Activated T-cell treated with anti-CD3 and anti-CD28 coated beads, Interleukin-2, amount 50 U/mL, for 1 hour (primary cell): ENCODE measurements around the gene HS3ST5.
"Not testable (repeated sequence)": the region's sequence is repeated elsewhere in the genome, so short reads cannot be mapped to it uniquely, and the experiment has no call there.

Experiments
- DNase-seq: peaks from one replicate; pipeline ENCODE4 v3.0.0-alpha.2; 2020

The HS3ST5 gene

DNA sequence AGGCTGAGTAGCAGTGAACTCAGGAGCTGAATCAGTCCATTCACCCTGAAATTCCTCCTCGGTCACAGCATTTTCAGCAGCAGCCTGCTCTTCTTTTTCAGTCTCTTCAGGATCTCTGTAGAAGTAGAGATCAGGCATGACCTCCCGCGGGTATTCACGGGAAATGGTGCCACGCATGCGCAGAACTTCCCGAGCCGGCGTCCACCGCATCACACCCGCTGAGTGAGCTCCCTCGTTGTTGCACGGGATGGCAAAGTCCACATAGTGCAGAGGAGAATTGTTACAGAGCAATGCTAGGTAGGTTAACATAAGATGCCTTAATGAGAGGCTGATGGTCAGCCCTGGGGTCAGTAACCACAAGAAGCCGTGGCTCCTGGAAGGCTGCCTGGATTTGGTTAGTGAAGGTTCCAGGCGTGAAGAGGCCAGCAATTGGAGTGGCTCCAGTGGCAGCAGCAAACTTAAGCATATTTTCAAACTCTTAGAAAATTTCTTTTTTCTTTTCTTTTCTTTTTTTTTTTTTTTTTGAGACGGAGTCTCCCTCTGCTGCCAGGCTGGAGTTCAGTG lies 258.4 kb downstream of the HS3ST5 start:
- DNase-seq: no peak

DNA sequence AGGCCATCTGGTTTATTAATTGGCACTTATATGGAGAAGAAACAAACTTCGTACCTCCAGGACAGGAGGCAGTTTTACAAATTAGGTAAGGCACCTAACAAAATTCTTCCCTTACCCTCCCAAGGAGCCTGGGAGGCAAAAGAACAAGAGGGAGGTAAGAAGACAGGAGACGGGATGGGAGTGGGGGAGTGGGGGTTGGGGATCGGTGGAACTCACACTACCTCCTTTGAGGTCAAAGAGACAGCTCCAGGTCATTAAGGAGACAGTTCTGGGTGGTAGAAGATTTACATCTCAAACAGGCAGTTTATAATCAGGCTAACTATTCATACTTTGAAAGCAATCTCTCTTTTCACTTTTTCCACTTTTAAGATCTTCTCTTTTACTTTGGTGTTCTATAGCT lies 259.6 kb downstream of the HS3ST5 start:
- DNase-seq: no peak

DNA sequence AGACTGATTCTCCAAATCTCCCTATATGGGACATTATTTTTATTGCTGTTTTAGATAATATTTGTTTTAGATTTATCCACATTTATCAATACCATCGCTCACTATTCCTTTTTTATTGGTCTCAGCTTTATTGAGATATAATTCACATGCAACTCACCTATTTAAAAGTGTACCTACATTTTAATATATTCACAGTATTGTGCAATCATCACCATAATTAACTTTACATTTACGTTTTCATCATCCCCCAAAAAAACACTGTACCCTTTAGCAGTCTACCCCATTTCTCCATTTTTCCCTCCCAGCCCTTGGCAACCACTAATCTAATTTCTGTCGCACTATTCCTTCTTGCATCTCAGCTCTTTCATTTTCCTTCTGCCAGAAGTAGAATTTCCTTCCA lies 261.1 kb downstream of the HS3ST5 start:
- no peak for DNase-seq

DNA sequence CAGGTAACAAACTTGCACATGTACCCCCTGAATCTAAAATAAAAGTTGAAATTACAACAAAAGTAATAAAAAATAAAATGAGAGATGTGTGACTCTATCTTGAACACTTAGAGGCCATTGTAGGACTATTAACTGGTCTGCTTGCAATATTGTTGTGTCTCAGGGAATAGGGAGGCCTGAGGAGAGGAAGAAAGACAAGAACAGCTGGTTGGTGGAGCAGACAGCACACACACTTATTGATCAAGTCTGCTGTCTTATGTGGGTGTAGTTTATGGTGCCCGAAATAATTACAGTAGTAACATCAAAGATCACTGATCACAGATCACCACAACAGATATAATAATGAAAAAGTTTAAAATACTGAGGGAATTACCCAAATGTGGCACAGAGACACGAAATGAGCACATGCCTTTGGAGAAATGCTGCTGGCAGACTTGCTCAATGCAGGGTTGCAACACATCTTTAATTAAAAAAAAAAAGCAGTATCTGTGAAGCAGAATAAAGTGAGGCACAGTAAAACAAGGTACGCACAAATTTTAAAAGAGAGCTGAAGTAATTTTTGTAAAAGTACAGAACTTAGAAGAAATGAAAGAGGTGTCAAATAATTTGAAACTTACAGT lies 261.8 kb downstream of the HS3ST5 start:
- DNase-seq: no peak

DNA sequence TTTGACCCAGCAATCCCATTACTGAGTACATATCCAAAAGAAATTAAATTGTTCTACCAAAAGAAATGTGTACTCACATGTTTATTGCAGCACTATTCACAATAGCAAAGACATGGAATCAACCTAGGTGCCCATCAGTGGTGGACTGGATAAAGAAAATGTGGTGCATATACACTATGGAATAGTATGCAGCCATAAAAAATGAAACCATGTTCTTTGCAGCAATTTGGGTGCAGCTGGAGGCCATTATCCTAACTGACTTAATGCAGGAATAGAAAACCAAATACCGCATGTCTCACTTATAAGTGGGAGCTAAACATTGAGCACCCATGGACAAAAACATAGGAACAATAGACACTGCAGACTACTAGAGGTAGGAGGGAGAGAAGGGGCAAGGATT lies 262.4 kb downstream of the HS3ST5 start:
- not testable (repeated sequence) for DNase-seq

DNA sequence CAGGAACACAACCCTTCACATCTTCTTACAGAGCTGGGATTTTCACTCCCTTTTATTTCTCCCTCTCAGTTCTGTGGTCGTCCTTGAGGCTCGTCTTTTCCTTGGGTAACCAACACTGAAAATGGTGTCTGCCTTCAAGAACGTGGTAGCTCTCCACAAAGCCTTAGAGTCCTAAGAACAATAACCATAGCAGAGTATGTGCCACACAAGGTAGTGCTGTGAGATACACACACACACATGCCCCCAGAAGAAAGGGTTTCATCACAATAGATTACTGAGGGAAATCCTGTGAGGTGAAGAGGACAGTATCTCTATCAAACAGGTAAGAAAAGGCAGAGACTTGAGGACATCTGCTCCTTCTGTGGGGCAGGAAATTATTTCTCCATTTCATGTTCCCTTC lies 267.0 kb downstream of the HS3ST5 start:
- DNase-seq: no peak

DNA sequence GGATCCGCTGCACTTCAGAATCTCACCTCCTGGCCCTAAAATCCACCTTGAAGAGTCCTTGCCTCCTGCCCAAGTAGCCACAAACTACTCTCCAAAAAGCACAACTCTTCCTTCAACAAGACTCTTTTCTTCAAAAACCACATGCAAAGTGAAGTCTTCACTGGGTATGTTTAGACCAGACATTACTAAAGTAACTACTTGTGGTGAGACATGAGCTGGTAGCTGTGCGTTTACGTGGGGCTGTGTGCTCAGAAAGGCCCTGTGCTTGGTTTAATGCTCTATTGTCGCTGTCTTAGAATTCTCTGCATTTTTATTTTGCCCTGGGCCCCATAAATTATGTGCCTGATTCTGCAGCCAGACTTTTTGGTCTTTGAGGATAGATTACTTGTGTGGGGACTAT lies 267.5 kb downstream of the HS3ST5 start:
- DNase-seq: no peak

DNA sequence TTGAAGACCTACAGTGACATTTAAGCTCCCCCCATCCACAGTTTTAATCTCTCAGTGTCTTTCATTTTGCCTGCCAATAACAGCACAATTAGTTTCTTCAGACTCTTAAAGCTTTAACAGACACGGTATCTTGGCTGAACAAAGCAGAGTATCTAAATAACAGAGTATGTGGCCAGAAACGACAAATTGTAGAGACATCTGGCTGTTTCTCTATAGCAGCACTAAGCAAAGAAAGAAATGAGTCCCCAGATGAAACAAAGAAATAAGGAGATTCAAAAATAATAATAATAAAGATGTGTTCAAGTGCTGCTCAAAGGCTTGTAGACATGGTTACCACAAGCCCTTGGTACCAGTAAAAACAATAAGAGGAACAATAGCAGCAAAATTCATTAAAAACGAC lies 274.1 kb downstream of the HS3ST5 start:
- no peak for DNase-seq

DNA sequence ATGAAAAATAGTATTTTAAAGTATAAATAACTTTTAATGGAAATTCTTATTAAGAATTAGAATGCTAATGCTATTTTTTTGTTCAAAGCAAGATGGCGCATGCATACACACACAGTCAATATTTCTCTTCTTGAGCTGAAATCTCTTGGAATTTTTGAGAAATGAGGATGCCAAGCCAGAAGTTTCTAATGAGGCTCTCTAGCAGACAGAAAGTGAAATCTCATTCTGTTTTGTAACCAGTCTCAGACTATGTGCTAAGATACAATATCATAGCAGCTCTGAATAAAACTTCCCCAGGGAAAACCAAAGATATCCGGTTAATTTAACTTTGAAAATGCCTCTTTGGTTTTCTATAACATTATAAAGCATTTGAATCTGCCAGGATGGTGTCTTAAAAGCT lies 274.7 kb downstream of the HS3ST5 start:
- DNase-seq: no peak

DNA sequence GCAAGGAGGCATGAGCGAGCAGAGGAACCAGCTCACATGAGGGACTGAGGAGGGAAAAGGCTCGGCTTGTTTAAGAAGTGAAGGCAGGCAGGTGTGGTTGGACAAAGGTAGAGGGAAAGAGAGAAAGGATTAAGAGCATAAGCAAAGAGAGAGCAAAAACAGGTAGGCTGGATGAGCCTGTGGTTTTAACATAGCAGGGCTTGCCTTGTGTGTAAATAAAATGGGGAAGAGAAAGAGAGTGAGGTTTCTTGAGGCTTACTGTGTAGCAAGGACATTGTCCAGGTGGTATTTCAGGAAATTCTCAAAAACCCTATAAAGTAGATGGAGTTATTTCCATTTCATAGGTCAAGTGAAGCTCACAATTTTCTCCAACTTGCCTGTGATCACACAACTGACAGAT lies 278.0 kb downstream of the HS3ST5 start:
- DNase-seq: no peak

DNA sequence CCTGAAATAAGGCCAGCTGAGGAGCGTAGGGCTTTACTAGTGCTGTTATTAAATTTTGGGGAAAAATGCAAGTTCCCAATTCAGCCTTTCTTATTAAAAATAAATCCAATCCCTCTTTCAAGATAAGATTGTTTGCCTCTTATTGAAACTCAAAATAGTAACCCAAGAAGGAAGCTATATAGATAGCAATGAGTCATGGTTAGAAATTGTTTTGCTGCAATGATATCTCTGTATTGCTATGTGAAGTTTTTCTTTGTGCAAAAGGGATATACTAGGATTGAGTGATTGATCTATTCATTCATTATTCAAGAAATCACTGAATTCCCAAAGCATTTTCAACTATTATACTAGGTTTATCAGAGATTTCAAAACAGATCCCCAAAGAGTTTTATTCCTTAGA lies 278.9 kb downstream of the HS3ST5 start:
- no peak for DNase-seq

DNA sequence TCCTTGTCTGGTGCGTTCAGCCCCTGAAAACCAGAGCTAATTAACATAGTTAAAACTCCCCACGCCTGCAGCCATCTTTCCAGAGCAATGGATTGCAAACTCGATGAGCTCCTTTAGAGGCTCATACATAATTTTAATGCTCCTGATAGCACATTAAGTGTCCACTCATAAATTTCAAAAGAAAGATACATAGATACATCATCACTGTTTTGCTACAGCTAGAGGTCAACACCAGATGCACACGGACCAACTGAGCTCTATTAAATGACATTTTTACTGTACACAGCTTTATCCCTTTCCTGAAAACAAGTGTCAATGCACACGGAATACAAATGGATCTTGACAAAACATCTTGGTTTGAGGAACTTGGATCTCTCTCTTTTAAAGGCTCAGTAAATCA lies 280.6 kb downstream of the HS3ST5 start:
- DNase-seq: no peak

DNA sequence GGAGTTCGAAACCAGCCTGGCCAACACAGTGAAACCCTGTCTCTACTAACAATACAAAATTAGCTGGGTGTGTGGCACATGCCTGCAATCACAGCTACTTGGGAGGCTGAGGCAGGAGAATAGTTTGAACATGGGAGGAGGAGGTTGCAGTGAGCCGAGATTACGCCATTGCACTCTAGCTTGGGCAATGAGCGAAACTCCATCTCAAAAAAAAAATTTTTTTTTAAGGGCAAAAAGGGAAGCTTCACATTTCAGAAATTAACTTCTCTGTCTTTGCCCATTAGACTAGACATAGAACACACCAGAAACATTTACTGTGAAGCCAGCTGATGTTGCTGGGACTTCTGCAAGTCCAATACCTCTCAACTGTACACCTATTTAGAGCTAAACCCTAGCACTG lies 281.1 kb downstream of the HS3ST5 start:
- DNase-seq: no peak

DNA sequence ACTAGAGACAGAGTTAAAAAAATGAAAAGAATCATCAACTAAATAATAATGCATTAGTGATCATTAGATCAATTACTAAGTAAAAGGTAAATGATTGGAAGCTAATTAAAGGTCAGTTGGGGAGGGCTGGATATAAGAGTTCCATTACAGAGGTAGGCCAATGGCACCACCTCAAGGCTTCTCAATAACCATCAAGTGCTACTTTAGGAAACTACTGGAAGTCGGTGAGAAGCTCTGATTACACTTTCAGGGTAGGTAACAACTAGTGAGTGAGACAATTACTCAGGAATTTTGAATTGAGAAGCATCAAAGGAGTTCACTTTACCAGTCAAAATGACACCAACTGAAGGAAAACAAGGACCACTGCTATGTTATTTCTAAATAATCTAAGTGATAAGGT lies 281.7 kb downstream of the HS3ST5 start:
- DNase-seq: no peak

DNA sequence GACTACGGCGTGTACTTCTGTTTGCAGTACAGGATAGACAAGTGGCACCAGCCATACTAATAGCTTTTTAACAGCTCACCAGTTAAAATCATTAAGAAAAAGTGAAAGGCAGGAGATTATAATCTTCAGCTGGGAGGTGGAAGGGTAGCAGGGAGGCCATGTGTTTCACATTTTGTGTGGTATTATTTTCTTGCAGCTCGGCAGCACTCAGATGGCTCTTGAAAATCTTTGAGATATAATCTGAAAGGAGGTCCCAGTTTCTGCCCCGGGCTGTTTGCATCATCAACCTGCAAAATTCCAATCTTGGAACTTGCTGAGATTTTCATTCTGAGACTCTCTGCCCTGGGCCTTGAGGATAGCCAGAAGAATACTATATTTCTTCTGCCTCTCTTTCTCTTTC lies 284.4 kb downstream of the HS3ST5 start:
- no peak for DNase-seq

DNA sequence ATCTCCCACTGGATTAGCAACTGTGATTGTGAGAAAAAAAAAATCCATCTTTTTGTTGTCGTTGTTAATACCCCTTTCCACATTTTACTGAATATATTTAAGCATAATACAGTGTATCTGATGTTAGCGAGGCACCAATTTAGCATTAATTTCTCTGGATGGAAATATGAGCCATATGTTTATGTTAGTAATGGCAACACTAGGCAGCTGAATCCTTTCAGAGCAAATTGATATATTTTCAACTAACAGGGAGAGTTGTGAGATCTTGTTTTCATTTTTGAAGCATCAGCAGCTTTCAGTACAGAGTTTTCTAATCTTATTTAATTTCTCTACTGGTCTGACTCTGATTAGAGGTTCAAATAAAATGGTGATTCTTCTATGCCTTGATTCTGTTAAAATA lies 287.1 kb downstream of the HS3ST5 start:
- no peak for DNase-seq

DNA sequence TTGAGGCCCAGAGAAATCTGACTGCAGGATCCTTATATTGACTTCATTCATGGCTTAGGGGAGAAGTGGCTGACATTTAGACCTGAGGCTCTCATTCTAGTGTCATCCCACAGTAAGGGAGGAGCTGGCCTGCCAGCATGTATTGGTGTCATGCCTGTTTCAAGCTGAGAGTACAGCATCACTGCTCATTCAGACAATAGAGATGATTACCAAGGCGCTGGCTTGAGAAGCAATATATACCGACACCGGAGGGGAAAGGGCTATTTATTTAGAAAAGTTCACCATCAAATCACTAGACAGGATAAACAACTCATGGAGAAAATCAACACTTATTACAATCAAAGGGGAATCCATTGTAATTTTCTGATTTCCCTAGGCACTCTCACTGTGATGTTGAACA lies 287.5 kb downstream of the HS3ST5 start:
- DNase-seq: no peak

DNA sequence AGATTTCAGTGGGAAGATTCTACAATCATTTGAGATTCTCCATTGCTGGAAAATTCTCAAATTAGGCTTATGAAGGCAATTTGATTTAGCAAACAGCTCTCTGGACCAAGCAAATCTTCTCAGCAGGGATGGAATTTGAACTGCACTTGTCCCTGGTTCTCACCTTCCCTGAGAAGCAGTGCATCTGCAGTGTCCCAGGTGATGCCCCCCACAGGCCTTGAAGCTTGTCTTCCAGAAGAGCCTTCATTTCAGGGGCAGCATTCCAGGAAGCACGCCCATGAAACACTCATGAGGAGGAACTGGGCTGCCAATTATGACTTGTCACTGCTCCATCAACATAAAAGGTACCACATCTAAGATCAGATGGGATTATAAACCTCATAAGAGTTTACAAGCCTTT lies 289.0 kb downstream of the HS3ST5 start:
- no peak for DNase-seq

DNA sequence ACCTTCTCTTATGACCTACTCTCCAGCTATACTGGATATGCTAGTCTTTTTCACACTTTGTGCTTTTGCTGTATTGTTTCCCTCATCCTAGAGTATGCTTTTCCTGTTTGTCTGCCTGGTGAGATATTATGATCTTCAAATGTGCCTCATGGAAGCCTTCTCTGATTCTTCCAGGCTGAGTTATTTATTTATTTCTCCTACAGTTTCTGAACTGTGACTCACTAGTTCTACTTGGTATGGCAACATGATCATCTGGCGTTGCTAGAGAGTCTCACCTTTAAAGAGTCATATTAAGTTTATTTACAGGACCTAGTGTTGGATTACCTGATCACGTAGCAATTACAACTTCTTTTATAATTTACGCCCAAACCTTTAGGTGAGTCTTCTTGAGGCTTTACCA lies 290.7 kb downstream of the HS3ST5 start:
- no peak for DNase-seq

DNA sequence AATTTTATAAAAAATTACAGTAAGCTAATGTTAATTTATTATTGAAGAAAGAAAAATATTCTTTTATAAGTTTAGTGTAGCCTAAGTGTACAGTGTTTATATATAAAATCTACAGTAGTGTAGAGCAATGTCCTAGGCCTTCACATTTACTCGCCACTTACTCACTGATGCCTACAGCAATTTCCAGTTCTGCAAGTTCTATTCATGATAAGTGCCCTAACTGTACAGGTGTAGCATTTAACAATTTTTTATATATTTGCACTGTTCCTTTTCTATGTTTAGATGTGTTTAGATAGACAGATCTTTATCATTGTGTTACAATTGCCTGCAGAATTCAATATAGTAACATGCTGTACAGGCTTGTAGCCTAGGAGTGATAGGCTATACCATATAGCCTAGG lies 291.8 kb downstream of the HS3ST5 start:
- no peak for DNase-seq

DNA sequence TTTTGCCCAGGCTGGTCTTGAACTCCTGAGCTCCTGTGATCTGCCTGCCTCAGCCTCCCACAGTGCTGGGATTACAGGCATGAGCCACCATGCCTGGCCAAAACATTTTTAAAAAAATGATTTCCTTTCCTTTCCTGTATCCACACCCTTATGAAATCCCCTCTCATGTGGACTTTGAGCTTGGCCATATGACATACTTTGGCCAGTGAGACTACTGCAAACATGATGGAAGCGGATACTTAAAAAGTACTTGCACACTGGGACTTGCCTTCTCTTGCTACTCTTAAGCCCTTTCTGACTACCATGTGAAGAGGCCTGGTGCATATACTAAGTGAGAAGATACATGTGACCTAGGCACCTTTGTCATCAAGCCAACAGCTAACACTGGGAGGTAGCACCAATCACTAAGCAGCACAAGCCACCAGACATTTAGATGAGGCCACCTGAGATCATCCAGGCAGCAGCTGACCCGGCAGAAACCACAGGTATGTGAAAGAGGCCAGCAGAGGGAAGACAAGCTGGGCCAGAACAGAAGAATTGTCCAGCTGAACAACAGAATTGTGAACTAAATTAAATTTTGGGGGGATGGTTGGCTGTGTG lies 293.4 kb downstream of the HS3ST5 start:
- no peak for DNase-seq

DNA sequence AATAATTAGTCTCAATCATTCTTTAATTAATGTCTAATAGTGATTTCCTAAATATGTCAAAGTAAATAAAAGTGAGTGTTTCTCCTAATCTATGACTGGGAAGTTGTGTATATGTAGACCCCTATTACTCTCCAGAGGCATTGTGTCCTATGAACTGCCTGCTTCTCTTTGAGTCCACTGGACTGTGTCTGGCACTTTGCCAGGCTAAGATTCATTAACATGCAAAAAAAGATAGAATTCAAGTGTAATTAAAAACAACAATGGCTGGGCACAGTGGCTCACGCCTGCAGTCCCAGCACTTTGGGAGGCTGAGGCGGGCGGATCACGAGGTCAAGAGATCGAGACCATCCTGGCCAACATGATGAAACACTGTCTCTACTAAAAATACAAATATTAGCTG lies 298.3 kb downstream of the HS3ST5 start:
- DNase-seq: not testable (repeated sequence)

DNA sequence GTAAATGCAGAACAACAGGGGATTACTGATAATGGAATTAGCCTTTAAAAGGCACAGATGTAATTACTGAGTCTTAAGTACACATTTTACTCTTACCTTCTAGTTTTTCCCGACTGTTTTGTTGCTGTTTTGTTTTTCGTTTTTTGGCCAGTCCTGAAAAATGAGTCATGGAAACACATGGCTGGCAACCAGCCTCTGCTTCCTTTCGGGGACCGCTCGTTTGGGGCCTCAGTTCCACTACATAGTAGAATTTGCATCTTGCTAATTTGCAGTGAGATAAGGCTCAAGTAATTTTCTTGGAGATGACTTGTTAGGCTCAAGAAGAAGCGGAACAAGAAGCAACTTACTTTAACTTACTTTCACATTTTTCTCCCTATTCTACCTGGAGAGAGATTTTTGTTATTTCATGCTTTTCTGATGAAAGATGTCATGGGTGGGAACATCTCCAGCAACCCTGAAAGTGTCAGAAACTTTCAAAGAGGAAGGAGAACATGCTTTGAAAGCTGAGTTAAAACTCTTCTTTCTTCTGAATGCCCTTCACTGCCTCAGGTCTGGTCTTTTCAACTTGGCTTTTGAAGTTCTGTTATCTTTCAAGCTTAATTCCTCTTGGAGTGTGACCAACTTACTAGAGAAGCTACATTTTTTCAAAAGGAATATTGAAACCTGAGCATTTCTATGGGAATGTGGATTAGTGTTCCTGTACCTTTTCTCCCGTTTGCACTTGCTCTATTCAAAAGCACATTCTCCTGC lies 300.4 kb downstream of the HS3ST5 start:
- no peak for DNase-seq

DNA sequence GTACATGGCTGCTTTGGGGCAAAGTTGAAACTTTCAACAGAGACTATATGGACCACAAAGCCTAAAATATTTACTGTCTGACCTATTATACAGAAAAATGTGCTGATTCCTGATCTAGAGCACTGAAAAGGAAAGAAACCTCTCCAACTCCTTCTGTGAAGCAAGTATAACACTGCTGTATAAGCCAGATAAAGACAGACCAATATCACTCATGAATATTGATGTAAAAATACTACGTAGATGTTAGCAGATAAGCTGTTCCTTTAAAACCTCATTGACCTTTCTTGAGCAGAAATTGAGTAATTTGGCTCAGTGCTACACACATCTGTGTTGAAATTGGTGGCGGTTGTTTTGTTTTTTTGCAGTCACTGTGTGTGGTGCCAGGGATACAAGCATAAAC lies 302.0 kb downstream of the HS3ST5 start:
- DNase-seq: no peak
